ENCODE measurements around the gene RFX4. TPM values are rescaled to one million over a fixed set of nuclear protein-coding genes. Genes with fewer than 3 reads are reported as not detected.
"Not testable (repeated sequence)": the region's sequence is repeated elsewhere in the genome, so short reads cannot be mapped to it uniquely, and the experiment has no call there.

The RFX4 gene
- polyA plus RNA-seq, 2 donors, result not detected

- H3K27me3 ChIP-seq (ENCODE audit: control insufficient read depth in 1 of 2, insufficient read depth in 2 of 2, low read length in 2 of 2), result no peaks in the 10 kb centered on the region
- H3K4me1 ChIP-seq (ENCODE audit: control insufficient read depth in 2 of 2, insufficient read depth in 2 of 2, low read length in 1 of 2), result no peaks in the 10 kb centered on the region
- 70 to 90% methylated on average over 2 of the region's 2 CpGs for WGBS, 2 donors
- H3K4me3 ChIP-seq (ENCODE audit: low read depth in 1 of 2, low read length in 2 of 2), result no peak overlapping the region
- no peaks in the 10 kb centered on the region for H3K36me3 ChIP-seq (ENCODE audit: control insufficient read depth in 2 of 2, insufficient read depth in 2 of 2, low read length in 1 of 2)
- H3K27ac ChIP-seq (ENCODE audit: low read depth in 2 of 2, low read length in 1 of 2), result no peak overlapping the region
- no peaks in the 10 kb centered on the region for H3K9me3 ChIP-seq (ENCODE audit: control insufficient read depth in 2 of 2, insufficient read depth in 1 of 2, low read depth in 1 of 2, low read length in 1 of 2)
These were observed 134.9 kb downstream of the RFX4 start for GRCh38 chr12:106717673-106718072.

GRCh38 chr12:106719879-106720278 lies 137.1 kb downstream of the RFX4 start:
- Histone ChIP-seq H3K27ac (ENCODE audit: low read depth in 2 of 2, low read length in 1 of 2) (no peak overlapping the region), H3K27me3 (ENCODE audit: control insufficient read depth in 1 of 2, insufficient read depth in 2 of 2, low read length in 2 of 2) (no peaks in the 10 kb centered on the region), H3K9me3 (ENCODE audit: control insufficient read depth in 2 of 2, insufficient read depth in 1 of 2, low read depth in 1 of 2, low read length in 1 of 2) (no peaks in the 10 kb centered on the region), H3K4me1 (ENCODE audit: control insufficient read depth in 2 of 2, insufficient read depth in 2 of 2, low read length in 1 of 2) (no peaks in the 10 kb centered on the region), H3K4me3 (ENCODE audit: low read depth in 1 of 2, low read length in 2 of 2) (no peak overlapping the region), H3K36me3 (ENCODE audit: control insufficient read depth in 2 of 2, insufficient read depth in 2 of 2, low read length in 1 of 2) (no peaks in the 10 kb centered on the region)
- 87% methylated on average over 6 of the region's 6 CpGs for WGBS, 2 donors

- WGBS, 2 donors, result 79 to 81% methylated on average over 6 of the region's 6 CpGs
- Histone ChIP-seq H3K36me3 (ENCODE audit: control insufficient read depth in 2 of 2, insufficient read depth in 2 of 2, low read length in 1 of 2) (no peaks in the 10 kb centered on the region), H3K27ac (ENCODE audit: low read depth in 2 of 2, low read length in 1 of 2) (no peak overlapping the region), H3K4me1 (ENCODE audit: control insufficient read depth in 2 of 2, insufficient read depth in 2 of 2, low read length in 1 of 2) (no peaks in the 10 kb centered on the region), H3K27me3 (ENCODE audit: control insufficient read depth in 1 of 2, insufficient read depth in 2 of 2, low read length in 2 of 2) (no peaks in the 10 kb centered on the region), H3K4me3 (ENCODE audit: low read depth in 1 of 2, low read length in 2 of 2) (no peak overlapping the region), H3K9me3 (ENCODE audit: control insufficient read depth in 2 of 2, insufficient read depth in 1 of 2, low read depth in 1 of 2, low read length in 1 of 2) (no peaks in the 10 kb centered on the region)
These were observed 137.9 kb downstream of the RFX4 start for GRCh38 chr12:106720696-106721095.

- Histone ChIP-seq H3K4me3 (ENCODE audit: low read depth in 1 of 2, low read length in 2 of 2) (no peak overlapping the region), H3K27ac (ENCODE audit: low read depth in 2 of 2, low read length in 1 of 2) (no peak overlapping the region), H3K4me1 (ENCODE audit: control insufficient read depth in 2 of 2, insufficient read depth in 2 of 2, low read length in 1 of 2) (no peaks in the 10 kb centered on the region), H3K9me3 (ENCODE audit: control insufficient read depth in 2 of 2, insufficient read depth in 1 of 2, low read depth in 1 of 2, low read length in 1 of 2) (no peaks in the 10 kb centered on the region), H3K36me3 (ENCODE audit: control insufficient read depth in 2 of 2, insufficient read depth in 2 of 2, low read length in 1 of 2) (no peaks in the 10 kb centered on the region), H3K27me3 (ENCODE audit: control insufficient read depth in 1 of 2, insufficient read depth in 2 of 2, low read length in 2 of 2) (no peaks in the 10 kb centered on the region)
- WGBS, 2 donors, result 89 to 99% methylated on average over 1 of the region's 1 CpG
These were observed 139.1 kb downstream of the RFX4 start for GRCh38 chr12:106721915-106722314.

GRCh38 chr12:106722837-106723236 lies 140.0 kb downstream of the RFX4 start:
- Histone ChIP-seq H3K4me3 (ENCODE audit: low read depth in 1 of 2, low read length in 2 of 2) (no peak overlapping the region), H3K27me3 (ENCODE audit: control insufficient read depth in 1 of 2, insufficient read depth in 2 of 2, low read length in 2 of 2) (no peaks in the 10 kb centered on the region), H3K36me3 (ENCODE audit: control insufficient read depth in 2 of 2, insufficient read depth in 2 of 2, low read length in 1 of 2) (no peaks in the 10 kb centered on the region), H3K27ac (ENCODE audit: low read depth in 2 of 2, low read length in 1 of 2) (no peak overlapping the region), H3K9me3 (ENCODE audit: control insufficient read depth in 2 of 2, insufficient read depth in 1 of 2, low read depth in 1 of 2, low read length in 1 of 2) (no peaks in the 10 kb centered on the region), H3K4me1 (ENCODE audit: control insufficient read depth in 2 of 2, insufficient read depth in 2 of 2, low read length in 1 of 2) (no peaks in the 10 kb centered on the region)
- WGBS, 2 donors, result 66 to 69% methylated on average over 3 of the region's 3 CpGs

- WGBS, 2 donors, result 86 to 91% methylated on average over 3 of the region's 3 CpGs
- no peak overlapping the region for H3K4me3 ChIP-seq (ENCODE audit: low read depth in 1 of 2, low read length in 2 of 2)
These were observed 140.6 kb downstream of the RFX4 start for GRCh38 chr12:106723416-106723815.

GRCh38 chr12:106724116-106724515 lies 141.3 kb downstream of the RFX4 start:
- WGBS, 2 donors, result 95 to 97% methylated on average over 1 of the region's 1 CpG
- no peak overlapping the region for H3K4me3 ChIP-seq (ENCODE audit: low read depth in 1 of 2, low read length in 2 of 2)
- no peak overlapping the region for H3K27ac ChIP-seq (ENCODE audit: low read depth in 2 of 2, low read length in 1 of 2)

More at GRCh38 chr12:106723416-106723815, 140.6 kb downstream of the RFX4 start:
- H3K27ac ChIP-seq (ENCODE audit: low read depth in 2 of 2, low read length in 1 of 2), result no peak overlapping the region
- H3K4me1 ChIP-seq (ENCODE audit: control insufficient read depth in 2 of 2, insufficient read depth in 2 of 2, low read length in 1 of 2), result no peaks in the 10 kb centered on the region
- H3K9me3 ChIP-seq (ENCODE audit: control insufficient read depth in 2 of 2, insufficient read depth in 1 of 2, low read depth in 1 of 2, low read length in 1 of 2), result no peaks in the 10 kb centered on the region
- no peaks in the 10 kb centered on the region for H3K27me3 ChIP-seq (ENCODE audit: control insufficient read depth in 1 of 2, insufficient read depth in 2 of 2, low read length in 2 of 2)
- H3K36me3 ChIP-seq (ENCODE audit: control insufficient read depth in 2 of 2, insufficient read depth in 2 of 2, low read length in 1 of 2), result no peaks in the 10 kb centered on the region

GRCh38 chr12:106724934-106725333 lies 142.1 kb downstream of the RFX4 start:
- no peaks in the 10 kb centered on the region for H3K9me3 ChIP-seq (ENCODE audit: control insufficient read depth in 2 of 2, insufficient read depth in 1 of 2, low read depth in 1 of 2, low read length in 1 of 2)
- no peak overlapping the region for H3K4me3 ChIP-seq (ENCODE audit: low read depth in 1 of 2, low read length in 2 of 2)
- no peaks in the 10 kb centered on the region for H3K4me1 ChIP-seq (ENCODE audit: control insufficient read depth in 2 of 2, insufficient read depth in 2 of 2, low read length in 1 of 2)
- WGBS, 2 donors, result 88 to 91% methylated on average over 6 of the region's 6 CpGs
- no peaks in the 10 kb centered on the region for H3K27me3 ChIP-seq (ENCODE audit: control insufficient read depth in 1 of 2, insufficient read depth in 2 of 2, low read length in 2 of 2)
- H3K27ac ChIP-seq (ENCODE audit: low read depth in 2 of 2, low read length in 1 of 2), result no peak overlapping the region
- H3K36me3 ChIP-seq (ENCODE audit: control insufficient read depth in 2 of 2, insufficient read depth in 2 of 2, low read length in 1 of 2), result no peaks in the 10 kb centered on the region

More at GRCh38 chr12:106724116-106724515, 141.3 kb downstream of the RFX4 start:
- no peaks in the 10 kb centered on the region for H3K27me3 ChIP-seq (ENCODE audit: control insufficient read depth in 1 of 2, insufficient read depth in 2 of 2, low read length in 2 of 2)
- no peaks in the 10 kb centered on the region for H3K36me3 ChIP-seq (ENCODE audit: control insufficient read depth in 2 of 2, insufficient read depth in 2 of 2, low read length in 1 of 2)
- no peaks in the 10 kb centered on the region for H3K9me3 ChIP-seq (ENCODE audit: control insufficient read depth in 2 of 2, insufficient read depth in 1 of 2, low read depth in 1 of 2, low read length in 1 of 2)
- H3K4me1 ChIP-seq (ENCODE audit: control insufficient read depth in 2 of 2, insufficient read depth in 2 of 2, low read length in 1 of 2), result no peaks in the 10 kb centered on the region

- not testable (repeated sequence) for H3K4me1 ChIP-seq (ENCODE audit: control insufficient read depth in 2 of 2, insufficient read depth in 2 of 2, low read length in 1 of 2); H3K9me3 ChIP-seq (ENCODE audit: control insufficient read depth in 2 of 2, insufficient read depth in 1 of 2, low read depth in 1 of 2, low read length in 1 of 2); H3K27ac ChIP-seq (ENCODE audit: low read depth in 2 of 2, low read length in 1 of 2); H3K4me3 ChIP-seq (ENCODE audit: low read depth in 1 of 2, low read length in 2 of 2); H3K36me3 ChIP-seq (ENCODE audit: control insufficient read depth in 2 of 2, insufficient read depth in 2 of 2, low read length in 1 of 2); H3K27me3 ChIP-seq (ENCODE audit: control insufficient read depth in 1 of 2, insufficient read depth in 2 of 2, low read length in 2 of 2)
- 86 to 88% methylated on average over 5 of the region's 5 CpGs for WGBS, 2 donors
These were observed 143.9 kb downstream of the RFX4 start for GRCh38 chr12:106726603-106727202.

- Histone ChIP-seq H3K4me3 (ENCODE audit: low read depth in 1 of 2, low read length in 2 of 2) (no peak overlapping the region), H3K27me3 (ENCODE audit: control insufficient read depth in 1 of 2, insufficient read depth in 2 of 2, low read length in 2 of 2) (no peaks in the 10 kb centered on the region), H3K27ac (ENCODE audit: low read depth in 2 of 2, low read length in 1 of 2) (no peak overlapping the region), H3K9me3 (ENCODE audit: control insufficient read depth in 2 of 2, insufficient read depth in 1 of 2, low read depth in 1 of 2, low read length in 1 of 2) (no peaks in the 10 kb centered on the region), H3K4me1 (ENCODE audit: control insufficient read depth in 2 of 2, insufficient read depth in 2 of 2, low read length in 1 of 2) (no peaks in the 10 kb centered on the region), H3K36me3 (ENCODE audit: control insufficient read depth in 2 of 2, insufficient read depth in 2 of 2, low read length in 1 of 2) (no peaks in the 10 kb centered on the region)
- 98 to 100% methylated on average over 1 of the region's 1 CpG for WGBS, 2 donors
These were observed 146.8 kb downstream of the RFX4 start for GRCh38 chr12:106729611-106730010.

Data from esophagus (tissue), 2 donors.